GM18868 (cell line): ENCODE results near the gene CNTN1.

Experiments
- ATAC-seq: cut with Tn5 transposase; IDR thresholded peaks from one replicate; pipeline ENCODE4 v1.9.1; 2021; ENCODE audit warnings: mild to moderate bottlenecking, moderate library complexity; ENCODE audit not compliant: unreplicated experiment

CNTN1 gene

DNA sequence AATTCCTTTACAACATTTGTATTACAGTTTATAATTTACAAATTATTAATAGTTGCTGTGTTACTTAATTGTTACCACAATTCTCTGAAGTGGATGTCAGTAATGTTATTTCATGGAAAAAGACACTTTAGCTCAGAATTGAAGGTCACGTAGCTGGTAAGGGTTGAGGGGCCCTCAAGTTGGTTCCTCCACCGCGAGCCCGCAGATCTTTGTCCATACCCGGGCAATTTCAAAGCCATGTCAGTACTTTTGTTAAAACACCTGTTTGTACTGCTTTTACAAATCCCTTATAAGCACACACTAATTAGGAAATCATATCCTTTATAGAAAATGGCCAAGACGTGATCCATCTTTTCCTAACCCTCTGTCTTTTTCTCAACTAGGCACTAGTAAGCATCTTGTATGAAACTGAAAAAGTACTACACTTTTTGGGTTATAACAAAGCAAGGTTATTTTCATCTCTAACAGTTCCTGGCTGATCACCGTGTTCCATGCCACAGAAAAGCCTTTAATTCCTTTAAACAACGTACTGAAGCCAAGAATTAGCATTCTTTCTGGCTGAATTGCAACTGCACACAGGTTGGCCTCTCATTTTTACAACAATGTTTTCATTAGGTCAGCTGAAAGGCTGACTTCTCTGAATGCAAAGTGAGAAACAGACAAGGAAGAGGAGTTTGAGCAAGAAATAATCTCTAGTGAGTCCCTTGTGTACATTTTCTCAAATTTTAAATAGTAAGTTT lies 76.1 kb downstream of the CNTN1 start:
- ATAC-seq = no peak

- ATAC-seq = no peak
Observed at GRCh38 chr12:40769846-40770245, 77.6 kb downstream of the CNTN1 start.

- no peak for ATAC-seq
Observed at GRCh38 chr12:40770781-40771180, 78.5 kb downstream of the CNTN1 start.

GRCh38 chr12:40775661-40776060 lies 83.4 kb downstream of the CNTN1 start:
- ATAC-seq = no peak

DNA sequence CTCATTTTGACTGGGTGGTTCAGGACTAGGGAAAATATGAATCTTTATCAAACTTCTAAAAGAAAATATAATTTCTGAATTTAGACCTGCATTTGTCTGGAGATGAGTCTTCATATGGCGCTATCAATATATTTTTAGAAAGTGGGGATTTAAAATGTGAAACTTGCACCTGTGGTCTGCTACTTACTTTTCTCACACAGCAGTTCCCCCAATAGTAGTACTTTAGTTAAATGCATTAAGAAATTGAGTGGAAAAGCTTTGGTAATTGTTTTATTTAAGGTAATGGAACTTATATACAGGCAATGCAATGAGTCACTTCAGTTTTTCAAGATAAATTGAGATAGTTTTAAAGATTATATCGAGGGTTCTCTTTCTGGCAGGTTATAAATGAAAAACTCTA lies 91.9 kb downstream of the CNTN1 start:
- no peak for ATAC-seq

DNA sequence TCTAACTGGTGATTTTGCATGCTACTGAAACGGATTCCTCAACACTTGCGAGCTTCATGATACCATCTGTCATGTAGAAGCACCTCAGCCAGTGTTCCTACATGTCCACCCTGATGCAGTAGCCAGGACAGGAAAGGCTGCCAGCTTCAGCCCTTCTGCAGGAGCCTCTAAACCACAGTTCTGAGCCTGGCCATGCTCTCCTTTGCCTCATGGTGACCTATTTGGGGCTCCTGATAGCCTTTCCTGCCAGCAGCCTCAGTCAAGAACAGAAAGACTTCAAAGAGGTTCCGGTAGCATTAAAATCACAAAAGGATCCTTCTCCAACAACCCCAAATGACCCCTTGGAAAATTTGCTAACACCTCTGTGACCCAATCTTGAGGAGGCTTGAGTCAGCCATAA lies 96.0 kb downstream of the CNTN1 start:
- ATAC-seq = no peak

DNA sequence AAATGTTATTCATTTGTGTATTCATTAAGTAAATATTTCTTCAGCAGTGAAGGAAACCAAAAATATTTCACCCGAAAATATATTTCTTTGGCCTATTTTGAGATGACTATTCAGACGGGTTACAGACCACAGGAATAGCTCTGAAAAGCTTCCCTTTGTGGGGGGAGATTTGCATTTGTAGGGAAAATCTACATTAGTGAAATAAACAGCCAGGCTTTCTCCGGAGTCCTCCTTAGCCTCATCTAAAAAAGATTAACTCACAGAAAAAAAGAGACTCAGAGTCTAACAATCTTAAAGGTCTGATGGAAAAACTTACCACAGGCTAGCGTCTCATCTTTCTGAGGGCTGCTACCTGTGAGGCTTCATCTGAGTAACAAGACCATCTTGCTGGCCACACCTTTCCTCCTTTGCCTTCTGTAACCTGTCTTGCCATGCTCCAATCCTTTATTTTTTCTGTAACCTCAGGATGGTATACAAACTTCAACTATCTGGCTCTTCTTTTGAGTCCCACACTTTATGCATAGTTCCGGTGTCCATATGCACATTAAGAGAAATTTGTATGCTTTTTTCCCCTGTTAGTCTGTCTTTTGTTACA lies 100.7 kb downstream of the CNTN1 start:
- no peak for ATAC-seq

DNA sequence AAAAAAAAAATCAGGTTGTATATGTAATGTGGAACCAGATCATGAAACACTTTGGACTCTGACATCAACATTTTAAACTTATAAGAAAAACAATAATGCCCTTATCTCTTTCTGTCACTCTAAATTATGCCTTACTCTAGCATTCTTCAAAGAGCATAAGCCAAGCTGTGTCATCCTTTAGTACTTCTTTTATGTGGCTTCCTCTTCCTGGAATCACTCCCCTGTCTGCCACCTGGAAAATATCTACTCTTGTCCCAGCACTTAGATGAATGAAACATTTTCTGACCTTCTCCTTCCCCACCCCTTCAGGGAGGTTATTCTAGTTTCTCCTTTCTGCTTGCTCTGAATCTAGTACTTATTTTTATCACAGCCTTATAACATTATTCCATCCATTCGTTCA lies 101.2 kb downstream of the CNTN1 start:
- ATAC-seq = no peak

DNA sequence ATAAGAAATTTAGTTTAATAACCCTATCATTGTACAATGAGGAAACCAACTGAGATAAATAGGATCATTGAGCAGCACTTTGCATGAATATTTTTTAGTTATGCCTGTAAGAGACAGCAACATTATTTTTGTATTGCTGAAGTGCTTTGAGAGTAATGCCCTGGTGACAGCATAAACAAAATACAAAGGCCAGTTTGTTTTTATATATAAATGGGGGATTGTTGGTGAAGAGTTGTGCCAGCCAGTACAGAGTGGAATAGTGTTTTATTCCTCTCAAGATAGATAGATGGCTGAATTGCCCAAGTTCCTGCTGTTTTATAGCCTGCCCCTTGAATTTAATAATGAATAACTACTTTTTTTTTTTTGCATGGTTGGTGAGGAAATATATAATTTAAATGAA lies 101.8 kb downstream of the CNTN1 start:
- no peak for ATAC-seq

DNA sequence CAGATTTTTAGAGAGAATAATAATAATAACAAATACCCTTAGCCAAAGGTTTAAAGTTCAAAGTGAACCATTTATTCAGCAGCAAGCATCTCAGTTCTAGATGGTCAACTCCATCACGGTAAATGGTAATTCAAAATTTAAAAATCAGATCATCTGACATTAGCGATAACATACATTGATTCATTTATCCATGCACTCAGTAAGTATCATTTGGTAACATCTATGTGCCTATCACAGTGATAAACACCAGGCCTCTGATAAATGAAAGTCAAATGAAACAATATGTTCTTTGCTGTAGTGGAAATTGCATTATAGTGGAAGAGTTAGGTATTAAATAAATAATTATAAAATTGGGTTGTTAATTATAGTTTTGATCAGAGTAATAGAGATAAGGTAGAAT lies 108.8 kb downstream of the CNTN1 start:
- ATAC-seq = no peak

DNA sequence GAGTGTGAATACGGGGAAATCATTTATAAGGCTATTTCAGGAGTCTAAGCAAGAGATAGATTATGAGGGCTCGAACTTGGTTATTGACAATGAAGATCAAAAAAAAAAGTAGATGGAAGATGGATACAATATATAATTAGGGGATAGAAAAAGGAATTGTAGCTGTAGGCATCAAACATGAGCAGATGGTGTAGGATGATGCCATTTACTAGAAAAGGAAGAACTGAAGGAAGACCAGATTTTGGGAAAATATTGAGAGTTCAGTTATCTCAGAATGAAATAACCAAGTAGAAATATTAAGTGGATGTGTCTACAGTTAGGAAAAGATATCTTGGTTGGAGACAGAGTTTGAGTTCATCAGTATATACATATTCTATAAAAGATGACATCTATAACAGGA lies 109.6 kb downstream of the CNTN1 start:
- no peak for ATAC-seq

DNA sequence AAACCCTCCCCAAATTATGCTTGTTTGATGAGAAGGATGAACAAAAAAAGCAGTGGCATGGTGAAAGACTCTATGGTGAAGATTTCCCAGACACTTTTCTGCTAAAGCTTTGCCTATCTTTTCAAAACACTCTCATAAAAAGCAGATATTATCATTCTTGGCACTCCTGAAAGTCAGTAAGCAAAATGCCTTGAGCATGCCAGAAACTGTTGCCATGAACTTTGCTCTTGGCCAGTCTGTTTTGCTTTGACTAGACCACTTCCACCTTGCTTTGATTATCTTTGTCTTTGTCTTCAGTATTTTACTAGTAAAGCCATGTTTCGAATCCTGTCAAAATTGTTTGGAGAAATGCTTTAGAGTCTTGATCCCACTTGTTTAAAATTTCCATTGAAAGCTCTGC lies 110.4 kb downstream of the CNTN1 start:
- ATAC-seq = no peak

DNA sequence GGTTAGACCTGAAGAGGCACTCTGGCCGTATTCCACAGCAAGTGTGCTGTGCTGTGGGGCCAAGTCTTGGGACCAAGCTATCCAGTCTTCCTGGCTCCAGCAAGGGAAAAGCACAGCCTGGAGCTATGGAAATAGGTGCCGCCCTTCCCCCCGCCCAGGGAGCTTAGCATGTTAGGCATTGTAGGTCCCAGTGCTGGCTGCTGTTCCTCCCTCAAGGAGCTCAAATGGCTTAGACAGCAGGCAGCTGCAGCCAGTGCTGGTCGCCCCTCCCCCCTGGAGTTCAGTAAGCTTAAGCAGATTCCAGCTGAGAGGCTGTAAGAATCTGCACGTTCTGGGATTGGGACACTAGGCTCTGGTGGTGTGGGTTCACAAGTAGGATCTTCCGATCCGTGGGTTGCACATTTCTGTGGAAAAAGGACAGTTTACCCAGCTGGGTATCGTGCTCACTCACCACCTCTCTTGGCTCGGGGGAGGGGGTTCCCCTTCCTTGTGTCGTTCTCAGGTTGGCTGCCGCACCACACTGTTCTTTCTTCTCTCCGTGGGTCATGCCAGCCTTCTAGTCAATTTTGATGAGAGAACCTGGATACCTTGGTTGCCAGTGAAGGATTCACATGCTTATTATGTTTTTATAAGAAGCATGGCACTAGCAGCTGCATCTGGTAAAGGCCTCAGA lies 127.3 kb downstream of the CNTN1 start:
- ATAC-seq = no peak

GRCh38 chr12:40820794-40821484 lies 128.7 kb downstream of the CNTN1 start:
- ATAC-seq = no peak

DNA sequence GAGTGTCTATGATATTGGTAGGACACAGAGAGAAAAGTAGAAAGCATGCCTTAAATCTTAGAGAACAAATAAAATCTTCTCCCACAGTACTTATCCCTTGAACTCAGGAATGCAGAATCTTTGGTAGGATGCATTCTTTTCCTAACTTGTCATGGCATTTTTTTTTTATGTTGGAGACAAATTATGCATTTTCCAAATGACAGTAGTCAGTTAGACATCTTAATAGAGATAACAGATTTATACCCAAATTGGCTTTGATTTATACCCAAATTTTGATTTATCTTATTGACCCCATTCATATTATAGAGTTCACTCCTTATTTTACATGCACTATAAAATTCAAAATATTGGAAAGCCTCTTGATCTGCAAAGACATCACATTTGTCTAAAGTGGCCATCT lies 132.9 kb downstream of the CNTN1 start:
- ATAC-seq = no peak

GRCh38 chr12:40827683-40828592 lies 135.7 kb downstream of the CNTN1 start:
- no peak for ATAC-seq

GRCh38 chr12:40828593-40828990 lies 136.4 kb downstream of the CNTN1 start:
- no peak for ATAC-seq

- ATAC-seq = no peak
Observed at GRCh38 chr12:40829738-40830144, 137.5 kb downstream of the CNTN1 start.

DNA sequence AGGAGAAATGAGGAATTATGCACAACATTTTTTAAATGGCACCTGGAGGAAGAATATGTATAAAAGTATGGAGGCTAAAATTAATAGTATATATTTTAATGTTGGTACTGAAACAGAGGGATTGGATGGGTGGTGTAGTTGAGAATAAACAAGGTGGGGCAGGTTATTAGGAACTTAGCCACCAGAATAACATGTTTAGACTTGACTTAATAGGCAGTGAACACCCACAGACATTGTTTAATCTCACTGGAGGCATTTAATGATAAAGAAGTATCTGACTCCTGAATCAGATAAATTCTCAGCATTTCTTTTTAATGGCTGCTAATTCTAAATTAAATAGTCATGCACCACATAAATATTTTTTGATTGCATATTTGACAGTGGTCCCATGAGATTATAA lies 139.7 kb downstream of the CNTN1 start:
- no peak for ATAC-seq

DNA sequence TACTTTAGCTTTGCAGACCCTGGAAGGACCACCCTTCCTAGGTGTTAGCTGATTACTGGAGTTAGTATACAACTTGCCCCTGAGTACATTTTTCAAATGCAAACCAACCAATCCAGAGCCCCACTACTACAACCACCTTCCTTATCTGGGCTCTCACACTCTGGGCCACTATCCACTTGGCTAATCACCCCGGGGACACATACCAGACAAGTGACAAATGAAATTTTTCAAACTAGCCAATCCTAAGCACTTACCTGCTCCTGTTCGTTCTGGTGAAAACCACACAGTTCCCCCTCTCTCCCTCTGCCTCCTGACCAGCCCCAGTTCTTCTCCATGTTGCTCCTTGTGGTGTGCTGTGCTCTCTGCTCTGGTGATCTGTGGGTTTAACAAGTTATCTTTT lies 140.4 kb downstream of the CNTN1 start:
- ATAC-seq = no peak

DNA sequence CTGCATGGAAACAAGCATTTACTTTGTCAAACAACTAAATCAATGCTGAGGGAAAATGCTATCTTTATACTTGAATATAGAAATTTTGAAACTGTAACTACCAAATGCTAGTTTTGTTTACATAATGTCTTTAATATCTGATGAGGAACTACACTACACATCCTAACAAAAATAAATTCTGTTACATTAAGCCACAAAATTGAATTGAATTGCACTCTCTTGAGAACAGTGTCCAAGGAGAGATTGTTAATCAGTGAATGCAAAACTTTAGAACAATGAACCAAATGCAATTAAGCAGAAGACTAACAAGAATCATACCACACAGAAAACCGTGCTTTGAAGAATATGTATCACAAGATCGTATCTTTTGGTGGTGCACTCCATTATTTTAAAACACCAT lies 141.6 kb downstream of the CNTN1 start:
- no peak for ATAC-seq
